Measurements from ENCODE around the gene GAGE2A. TPM values are rescaled to one million over a fixed set of nuclear protein-coding genes. Genes with fewer than 3 reads are reported as not detected.
"Not testable (repeated sequence)": the region's sequence is repeated elsewhere in the genome, so short reads cannot be mapped to it uniquely, and the experiment has no call there.

Gene GAGE2A
- total RNA-seq, 1 experiment from 2014 or later: not detected

- not testable (repeated sequence) for H4K8ac ChIP-seq (replicated peaks; ENCODE audit: insufficient read length, low read depth, low read length); H3K79me2 ChIP-seq (ENCODE audit: insufficient read depth, low read length); H3T11ph ChIP-seq (ENCODE audit: low read length); H2BK20ac ChIP-seq (ENCODE audit: low read depth, low read length, poor library complexity, severe bottlenecking); H2BK5ac ChIP-seq (ENCODE audit: insufficient read length, low read length); H3K23ac ChIP-seq (ENCODE audit: insufficient read length, low read depth, low read length); H2AFZ ChIP-seq (ENCODE audit: low read length); H3K9me3 ChIP-seq (ENCODE audit: control insufficient read depth, low read depth, low read length); H3K4ac ChIP-seq (ENCODE audit: low read depth, low read length); H3K4me2 ChIP-seq (ENCODE audit: insufficient read depth, insufficient read length, low read length); H4K20me1 ChIP-seq (ENCODE audit: control insufficient read depth, insufficient read depth, insufficient read length); H2AK5ac ChIP-seq (ENCODE audit: insufficient read length, low read length); H3K18ac ChIP-seq (ENCODE audit: insufficient read length, low read depth, low read length); H3K4me3 Mint-ChIP-seq; H3K9ac ChIP-seq (ENCODE audit: extremely low read depth, insufficient read length, low read length); H4K91ac ChIP-seq (ENCODE audit: insufficient read length, low read depth, low read length); H3K23me2 ChIP-seq (ENCODE audit: insufficient read length, low read depth, low read length, poor library complexity, severe bottlenecking); H2BK12ac ChIP-seq (ENCODE audit: insufficient read length, low read depth, low read length); H3K9me3 Mint-ChIP-seq; H2BK15ac ChIP-seq (ENCODE audit: low read depth, low read length); H3K27me3 ChIP-seq (ENCODE audit: insufficient read depth, low read length); H3K27ac Mint-ChIP-seq; H3K79me1 ChIP-seq (ENCODE audit: insufficient read depth, low read depth, low read length, poor library complexity, severe bottlenecking); H2BK120ac ChIP-seq (ENCODE audit: low read depth, low read length, poor library complexity, severe bottlenecking); H3K4me1 Mint-ChIP-seq; H4K5ac ChIP-seq (ENCODE audit: insufficient read length, low read depth, low read length); H3K56ac ChIP-seq (ENCODE audit: insufficient read length, low read depth, low read length); H3K36me3 Mint-ChIP-seq (ENCODE audit: insufficient read depth in 1 of 3, low read depth in 3 of 3); H3K27me3 Mint-ChIP-seq (ENCODE audit: low read depth); H3K4me1 ChIP-seq (ENCODE audit: insufficient read depth, low read length); DNase-seq; H3K14ac ChIP-seq (ENCODE audit: insufficient read depth, low read length); H3K27ac ChIP-seq (ENCODE audit: insufficient read length, low read depth, low read length)
- WGBS (ENCODE audit: extremely low coverage, insufficient read length, low lambda C conversion rate): no CpG with 5 or more reads among the region's 37 CpGs
These were observed 628 bp downstream of the GAGE2A start for GRCh38 chrX:49589769-49590478.

DNA sequence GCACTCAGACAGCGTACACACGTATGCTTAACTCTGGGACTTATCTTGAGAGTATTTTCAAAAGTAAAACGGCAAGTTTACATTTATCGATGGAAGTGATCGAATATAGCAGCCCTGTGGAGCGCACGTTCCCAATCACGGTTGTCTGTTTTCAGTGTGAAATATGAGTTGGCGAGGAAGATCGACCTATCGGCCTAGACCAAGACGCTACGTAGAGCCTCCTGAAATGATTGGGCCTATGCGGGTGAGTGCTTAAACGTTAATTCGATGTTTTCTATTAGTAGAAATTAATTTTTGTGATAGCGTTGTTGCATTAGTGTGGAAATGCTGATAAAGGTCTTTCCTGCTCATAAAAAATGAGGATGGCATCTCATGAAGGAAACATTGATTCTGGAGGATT, 1.2 kb downstream of the GAGE2A start:
- H4K5ac ChIP-seq (ENCODE audit: insufficient read length, low read depth, low read length); H3K9me3 ChIP-seq (ENCODE audit: control insufficient read depth, low read depth, low read length); DNase-seq; H3K4ac ChIP-seq (ENCODE audit: low read depth, low read length); H3K14ac ChIP-seq (ENCODE audit: insufficient read depth, low read length); H2AFZ ChIP-seq (ENCODE audit: low read length); H3K27me3 Mint-ChIP-seq (ENCODE audit: low read depth); H3T11ph ChIP-seq (ENCODE audit: low read length); H3K27me3 ChIP-seq (ENCODE audit: insufficient read depth, low read length); H3K4me2 ChIP-seq (ENCODE audit: insufficient read depth, insufficient read length, low read length); H2BK5ac ChIP-seq (ENCODE audit: insufficient read length, low read length); H4K91ac ChIP-seq (ENCODE audit: insufficient read length, low read depth, low read length); H3K27ac ChIP-seq (ENCODE audit: insufficient read length, low read depth, low read length); H2BK12ac ChIP-seq (ENCODE audit: insufficient read length, low read depth, low read length); H2BK120ac ChIP-seq (ENCODE audit: low read depth, low read length, poor library complexity, severe bottlenecking); H2BK15ac ChIP-seq (ENCODE audit: low read depth, low read length); H3K23ac ChIP-seq (ENCODE audit: insufficient read length, low read depth, low read length); H3K79me2 ChIP-seq (ENCODE audit: insufficient read depth, low read length); H3K9ac ChIP-seq (ENCODE audit: extremely low read depth, insufficient read length, low read length); H3K79me1 ChIP-seq (ENCODE audit: insufficient read depth, low read depth, low read length, poor library complexity, severe bottlenecking); H3K18ac ChIP-seq (ENCODE audit: insufficient read length, low read depth, low read length); H3K9me3 Mint-ChIP-seq; H3K27ac Mint-ChIP-seq; H3K56ac ChIP-seq (ENCODE audit: insufficient read length, low read depth, low read length); H3K4me1 Mint-ChIP-seq; H3K36me3 Mint-ChIP-seq (ENCODE audit: insufficient read depth in 1 of 3, low read depth in 3 of 3); H2AK5ac ChIP-seq (ENCODE audit: insufficient read length, low read length); H4K20me1 ChIP-seq (ENCODE audit: control insufficient read depth, insufficient read depth, insufficient read length); H3K4me1 ChIP-seq (ENCODE audit: insufficient read depth, low read length); H2BK20ac ChIP-seq (ENCODE audit: low read depth, low read length, poor library complexity, severe bottlenecking); H3K23me2 ChIP-seq (ENCODE audit: insufficient read length, low read depth, low read length, poor library complexity, severe bottlenecking); H3K4me3 Mint-ChIP-seq; H4K8ac ChIP-seq (replicated peaks; ENCODE audit: insufficient read length, low read depth, low read length): not testable (repeated sequence)
- WGBS (ENCODE audit: extremely low coverage, insufficient read length, low lambda C conversion rate): no CpG with 5 or more reads among the region's 17 CpGs
